GM12878 (cell line): ENCODE data around the gene OR2B6. TPM values are rescaled to one million over a fixed set of nuclear protein-coding genes. Genes with fewer than 3 reads are reported as not detected.

Experiments used
- ATAC-seq: fragments of 200-7000 bp; cut with Tn5 transposase; 3 replicates; pipeline ENCODE4 v1.9.1; 2020; ENCODE audit warnings: mild to moderate bottlenecking, moderate library complexity
- BruUV-seq: library from RNA; stranded (reverse); fragments of 400-500 nt; replicated peaks from 2 replicates; lab custom pipeline; 2021; lab: Mats Ljungman, UMichigan
- CTCF ChIA-PET: fragments of 300-600 bp; sonication (Branson Sonifier 250); formaldehyde crosslinking; extraction: SDS; loops from one replicate; lab custom pipeline; 2021; ENCODE audit warnings: inconsistent platforms; lab: Yijun Ruan, JAX
- POLR2A ChIA-PET: fragments of 350-600 bp; formaldehyde crosslinking; extraction: SDS; loops from one replicate; lab custom pipeline; 2021; ENCODE audit warnings: inconsistent platforms; lab: Charles Lee
- RAD21 ChIA-PET: fragments of 300-600 bp; sonication (Branson Sonifier 250); formaldehyde crosslinking; loops from one replicate; lab custom pipeline; 2023; ENCODE audit warnings: antibody characterized with exemption; ENCODE audit not compliant: unreplicated experiment; lab: Charles Lee
- SMC1A ChIA-PET: fragments of 300-600 bp; sonication (Branson Sonifier 250); formaldehyde crosslinking; loops from one replicate; lab custom pipeline; 2023; ENCODE audit not compliant: unreplicated experiment, uncharacterized antibody; lab: Charles Lee
- DNase-seq: peaks from one replicate; pipeline ENCODE4 v3.0.0-alpha.2; 2011; ENCODE audit warnings: low read depth, low spot score
- FAIRE-seq: peaks from 3 replicates; lab custom pipeline; 2011; peaks lifted over from hg19 to GRCh38; lab: Jason Lieb, UNC
- H2AFZ ChIP-seq: 2 replicates; pipeline ENCODE4 v1.6.0; 2011; ENCODE audit warnings: low read depth, low read length, control low read depth; ENCODE audit not compliant: control insufficient read depth
- H3K27ac ChIP-seq: 2 replicates; pipeline ENCODE4 v1.5.1; 2011; ENCODE audit warnings: control low read depth; ENCODE audit not compliant: control insufficient read depth, insufficient read depth
- H3K27me3 ChIP-seq, 2 experiments: replicated peaks in 1 of 2; 2 replicates each; pipeline versions ENCODE4 v1.6.0 to v1.6.1; 2011; ENCODE audit warnings: low read length in 1 of 2; ENCODE audit not compliant: control insufficient read depth in 2 of 2, insufficient read depth in 2 of 2
- H3K36me3 ChIP-seq, 2 experiments: 2 replicates each; pipeline ENCODE4 v1.5.1; 2011; ENCODE audit warnings: low read length in 1 of 2; ENCODE audit not compliant: control insufficient read depth in 2 of 2, insufficient read depth in 2 of 2
- H3K4me1 ChIP-seq: 2 replicates; pipeline ENCODE4 v1.6.1; 2011; ENCODE audit warnings: mild to moderate bottlenecking, low read length, moderate library complexity, mixed read lengths; ENCODE audit not compliant: control insufficient read depth, insufficient read depth
- H3K4me2 ChIP-seq: 2 replicates; pipeline ENCODE4 v1.6.0; 2011; ENCODE audit warnings: control low read depth; ENCODE audit not compliant: control insufficient read depth, insufficient read depth
- H3K4me3 ChIP-seq: fragments of 200-600 bp; sonication (generic); 2 replicates; pipeline ENCODE4 v1.5.1; 2016
- H3K79me2 ChIP-seq: 2 replicates; pipeline ENCODE4 v1.6.0; 2011; ENCODE audit warnings: low read length; ENCODE audit not compliant: control insufficient read depth, insufficient read depth
- H3K9ac ChIP-seq: 2 replicates; pipeline ENCODE4 v1.8.0; 2011; ENCODE audit warnings: low read length, control low read depth, mixed read lengths; ENCODE audit not compliant: control insufficient read depth, insufficient read depth
- H3K9me3 ChIP-seq: replicated peaks from 3 replicates; pipeline ENCODE4 v1.5.1; 2011; ENCODE audit warnings: mild to moderate bottlenecking, low read length; ENCODE audit not compliant: control insufficient read depth, insufficient read depth
- H4K20me1 ChIP-seq: 2 replicates; pipeline ENCODE4 v1.6.0; 2011; ENCODE audit not compliant: control insufficient read depth, insufficient read depth
- FOS ChIP-seq: IDR thresholded peaks from 3 replicates; pipeline ENCODE4 v1.6.1; 2011; ENCODE audit warnings: borderline replicate concordance; ENCODE audit not compliant: insufficient read length; ENCODE audit errors: extremely low read depth
- GABPA ChIP-seq: IDR thresholded peaks from 2 replicates; pipeline ENCODE4 v1.6.1; 2014; ENCODE audit warnings: antibody characterized with exemption, low read depth, mild to moderate bottlenecking, inconsistent platforms
- JUND ChIP-seq: IDR thresholded peaks from 2 replicates; pipeline ENCODE4 v1.6.1; 2012; ENCODE audit warnings: low read depth, mild to moderate bottlenecking, low read length, improper control_type of control experiment, moderate library complexity
- MYB ChIP-seq: fragments of 150-350 bp; IDR thresholded peaks from 2 replicates; pipeline ENCODE4 v1.6.1; 2014; ENCODE audit warnings: mild to moderate bottlenecking, low read depth, low read length, borderline replicate concordance
- MYC ChIP-seq: IDR thresholded peaks from 2 replicates; pipeline ENCODE4 v1.6.1; 2011; ENCODE audit warnings: mild to moderate bottlenecking, low read length, moderate library complexity, inconsistent platforms; ENCODE audit not compliant: insufficient read depth, insufficient replicate concordance, insufficient read length, severe bottlenecking
- POU2F2 ChIP-seq: IDR thresholded peaks from 3 replicates; pipeline ENCODE4 v1.6.1; 2011; ENCODE audit warnings: low read depth, mild to moderate bottlenecking, low read length, borderline replicate concordance
- SUPT20H ChIP-seq: IDR thresholded peaks from 2 replicates; pipeline ENCODE4 v1.6.1; 2011; ENCODE audit warnings: low read depth, mild to moderate bottlenecking, low read length, moderate library complexity, borderline replicate concordance; ENCODE audit not compliant: control insufficient read depth
- ZNF622 ChIP-seq: fragments of 450-650 bp; IDR thresholded peaks from 2 replicates; pipeline ENCODE4 v1.6.1; 2017; ENCODE audit warnings: mild to moderate bottlenecking, inconsistent platforms
- WGBS: methylation state at CpG from one replicate; pipeline ENCODE4 v1.1.6; 2016; ENCODE audit warnings: low lambda C conversion rate; ENCODE audit not compliant: insufficient replicate concordance, insufficient coverage; ENCODE audit errors: missing lambda C conversion rate; 5-methylcytosine and 5-hydroxymethylcytosine counted together
- in situ Hi-C: fragments of 300-500 bp; cut with MboI; formaldehyde crosslinking; loops from 9 replicates; pipeline ENCODE4 v1.14.3; 2018; ENCODE audit warnings: mixed read lengths
- intact Hi-C: fragments of 100-400 bp; cut with micrococcal nuclease; formaldehyde crosslinking; loops from one replicate; pipeline ENCODE4 v1.14.2; 2022; ENCODE audit not compliant: unreplicated experiment
- polyA plus RNA-seq, 11 experiments: library from polyadenylated mRNA; depleted of rRNA in 4 of 11; unstranded in 6 of 11; stranded (reverse) in 5 of 11; fragments of >200 nt; fragmentation: Nextera tagmentation in 4 of 11; fragmentation: Illumina TruSeq in 1 of 11; extraction: Ambion mirVana in 4 of 11; extraction: Trizol in 1 of 11; gene quantifications; 1 replicate in 1 of 11; 2 replicates in 10 of 11; pipeline versions ENCODE4 v1.2.1 to v1.2.3, GENCODE V29; 2011 to 2016; ENCODE audit warnings: inconsistent platforms in 2 of 11, missing spikeins in 2 of 11, low read depth in 1 of 11
- total RNA-seq, 4 experiments: library from RNA; depleted of rRNA in 3 of 4; stranded (reverse); fragments of >200 nt in 3 of 4; fragmentation: Illumina TruSeq in 1 of 4; extraction: Trizol in 1 of 4; gene quantifications; 2 replicates each; pipeline versions ENCODE4 v1.2.1 to v1.2.3, GENCODE V29; 2013 to 2021
- TF ChIP-seq, protein P1 (sequence below): fragments of 450-650 bp; conservative IDR thresholded peaks from 2 replicates; pipeline ENCODE4 v1.6.1; 2017; ENCODE audit warnings: mild to moderate bottlenecking, moderate library complexity
- TF ChIP-seq, protein P2 (sequence below): fragments of 450-650 bp; IDR thresholded peaks from 2 replicates; pipeline ENCODE4 v1.6.1; 2016; ENCODE audit warnings: mild to moderate bottlenecking

The OR2B6 gene
- total and polyA plus RNA-seq, 10 of the 15 experiments (the other 5 are each of a cell fraction or from before 2014, with no cell fraction given): 0.29 to 10.3 (median 1.4) TPM; not detected in 1

DNA sequence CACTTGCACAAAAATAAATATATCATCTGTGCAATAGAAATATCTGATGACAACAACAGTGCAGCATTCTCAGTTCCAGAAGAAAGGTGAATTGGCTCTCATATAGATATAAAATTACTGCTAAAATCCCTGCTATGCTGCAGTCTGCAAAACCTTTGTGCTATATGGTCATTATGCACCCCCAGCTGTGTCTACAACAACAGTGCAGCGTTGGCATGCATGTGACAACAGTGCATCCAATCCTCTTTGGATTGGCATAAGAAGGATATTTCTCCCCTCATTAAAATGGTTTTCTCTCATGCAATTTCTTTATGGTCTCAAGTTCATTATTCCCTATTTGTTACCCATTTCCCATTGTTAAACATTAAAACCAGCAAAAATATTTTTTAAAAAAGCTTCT is 23.1 kb downstream of the OR2B6 start:
- Histone ChIP-seq H3K27me3 (no peaks in the 10 kb centered on the region), H3K4me2 (no peak overlapping the region), H3K36me3 (no peaks in the 10 kb centered on the region), H3K79me2 (no peaks in the 10 kb centered on the region), H2AFZ (no peak overlapping the region), H3K4me3 (no peak overlapping the region), H3K9ac (no peak overlapping the region), H3K4me1 (no peaks in the 10 kb centered on the region), H3K9me3 (no peaks in the 10 kb centered on the region), H3K27ac (no peak overlapping the region), H4K20me1 (no peaks in the 10 kb centered on the region)
- CTCF ChIA-PET: no interaction called here
- no TSS peak for BruUV-seq
- SMC1A ChIA-PET: no interaction called here
- in situ Hi-C loops (no loop called here), intact Hi-C loops (no loop called here)
- ATAC-seq (no peak), FAIRE-seq (no peak), DNase-seq (no peak)
- RAD21 ChIA-PET: interaction anchor here (0.6 kb wide), 1 partner anchor 82 kb away, joined by 3 read pairs; no protein-coding TSS in a partner anchor
- POLR2A ChIA-PET: no interaction called here
- TF ChIP-seq FOS (no peak), MYB (no peak), JUND (no peak), GABPA (no peak), ZNF622 (no peak), POU2F2 (no peak), SUPT20H (no peak), MYC (no peak)
- TF ChIP-seq, protein P1, sequence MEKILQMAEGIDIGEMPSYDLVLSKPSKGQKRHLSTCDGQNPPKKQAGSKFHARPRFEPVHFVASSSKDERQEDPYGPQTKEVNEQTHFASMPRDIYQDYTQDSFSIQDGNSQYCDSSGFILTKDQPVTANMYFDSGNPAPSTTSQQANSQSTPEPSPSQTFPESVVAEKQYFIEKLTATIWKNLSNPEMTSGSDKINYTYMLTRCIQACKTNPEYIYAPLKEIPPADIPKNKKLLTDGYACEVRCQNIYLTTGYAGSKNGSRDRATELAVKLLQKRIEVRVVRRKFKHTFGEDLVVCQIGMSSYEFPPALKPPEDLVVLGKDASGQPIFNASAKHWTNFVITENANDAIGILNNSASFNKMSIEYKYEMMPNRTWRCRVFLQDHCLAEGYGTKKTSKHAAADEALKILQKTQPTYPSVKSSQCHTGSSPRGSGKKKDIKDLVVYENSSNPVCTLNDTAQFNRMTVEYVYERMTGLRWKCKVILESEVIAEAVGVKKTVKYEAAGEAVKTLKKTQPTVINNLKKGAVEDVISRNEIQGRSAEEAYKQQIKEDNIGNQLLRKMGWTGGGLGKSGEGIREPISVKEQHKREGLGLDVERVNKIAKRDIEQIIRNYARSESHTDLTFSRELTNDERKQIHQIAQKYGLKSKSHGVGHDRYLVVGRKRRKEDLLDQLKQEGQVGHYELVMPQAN: no peak
- TF ChIP-seq, protein P2, sequence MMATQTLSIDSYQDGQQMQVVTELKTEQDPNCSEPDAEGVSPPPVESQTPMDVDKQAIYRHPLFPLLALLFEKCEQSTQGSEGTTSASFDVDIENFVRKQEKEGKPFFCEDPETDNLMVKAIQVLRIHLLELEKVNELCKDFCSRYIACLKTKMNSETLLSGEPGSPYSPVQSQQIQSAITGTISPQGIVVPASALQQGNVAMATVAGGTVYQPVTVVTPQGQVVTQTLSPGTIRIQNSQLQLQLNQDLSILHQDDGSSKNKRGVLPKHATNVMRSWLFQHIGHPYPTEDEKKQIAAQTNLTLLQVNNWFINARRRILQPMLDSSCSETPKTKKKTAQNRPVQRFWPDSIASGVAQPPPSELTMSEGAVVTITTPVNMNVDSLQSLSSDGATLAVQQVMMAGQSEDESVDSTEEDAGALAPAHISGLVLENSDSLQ: no peak
- 0% methylated on average over 1 of the region's 1 CpG for WGBS
